IMR-90 (cell line): Measurements from ENCODE around the gene PDGFA. TPM values are rescaled to one million over a fixed set of nuclear protein-coding genes. Genes with fewer than 3 reads are reported as not detected.

Source experiments
- ATAC-seq: fragments of 200-7000 bp; cut with Tn5 transposase; 2 replicates; pipeline ENCODE4 v1.9.1; 2020; ENCODE audit warnings: low read depth, mild to moderate bottlenecking, moderate library complexity
- BruUV-seq: library from RNA; stranded (reverse); fragments of 400-500 nt; replicated peaks from 2 replicates; lab custom pipeline; 2021; lab: Mats Ljungman, UMichigan
- CTCF ChIA-PET: fragments of 300-600 bp; formaldehyde crosslinking; extraction: SDS; loops from one replicate; lab custom pipeline; 2021; ENCODE audit warnings: antibody characterized with exemption; lab: Yijun Ruan, JAX
- POLR2A ChIA-PET: fragments of 300-600 bp; sonication (Branson Sonifier 250); formaldehyde crosslinking; loops from one replicate; lab custom pipeline; 2022; ENCODE audit warnings: antibody characterized with exemption; ENCODE audit not compliant: unreplicated experiment; lab: Charles Lee
- DNase-seq: peaks from one replicate; pipeline ENCODE4 v3.0.0; 2013
- H2AFZ ChIP-seq: replicated peaks from 2 replicates; pipeline ENCODE3; 2013; ENCODE audit warnings: low read length, mild to moderate bottlenecking; ENCODE audit not compliant: poor library complexity
- H2AK5ac ChIP-seq: 2 replicates; pipeline ENCODE4 v1.6.1; 2013; ENCODE audit warnings: low read depth, low read length, inconsistent platforms
- H2AK9ac ChIP-seq: replicated peaks from 2 replicates; pipeline ENCODE3; 2013; ENCODE audit warnings: mild to moderate bottlenecking, low read depth, low read length, moderate library complexity; ENCODE audit not compliant: poor library complexity
- H2BK120ac ChIP-seq: 2 replicates; pipeline ENCODE4 v1.6.1; 2013; ENCODE audit warnings: low read depth, low read length, inconsistent platforms
- H2BK15ac ChIP-seq: 3 replicates; pipeline ENCODE4 v1.6.1; 2013; ENCODE audit warnings: low read depth, low read length, inconsistent platforms
- H2BK20ac ChIP-seq: 2 replicates; pipeline ENCODE4 v1.6.1; 2013; ENCODE audit warnings: low read depth, mild to moderate bottlenecking, inconsistent platforms, low read length, moderate library complexity
- H2BK5ac ChIP-seq: 2 replicates; pipeline ENCODE4 v1.6.1; 2013; ENCODE audit warnings: mild to moderate bottlenecking, low read depth, low read length, inconsistent platforms; ENCODE audit not compliant: poor library complexity, severe bottlenecking
- H3K14ac ChIP-seq: replicated peaks from 2 replicates; pipeline ENCODE4 v1.6.1; 2013; ENCODE audit warnings: low read depth, low read length, inconsistent platforms
- H3K18ac ChIP-seq: 2 replicates; pipeline ENCODE4 v1.6.1; 2013; ENCODE audit warnings: low read depth, low read length, control low read depth
- H3K23ac ChIP-seq: 2 replicates; pipeline ENCODE4 v1.6.1; 2013; ENCODE audit warnings: low read depth, low read length, inconsistent platforms
- H3K27ac ChIP-seq: 2 replicates; pipeline ENCODE4 v1.5.1; 2013; ENCODE audit warnings: mild to moderate bottlenecking, control low read depth, low read length; ENCODE audit not compliant: insufficient read depth
- H3K27me3 ChIP-seq: 2 replicates; pipeline ENCODE4 v1.6.1; 2013; ENCODE audit warnings: low read length; ENCODE audit not compliant: control insufficient read depth, insufficient read depth
- H3K36me3 ChIP-seq: 2 replicates; pipeline ENCODE4 v1.6.1; 2013; ENCODE audit warnings: low read length, mixed read lengths; ENCODE audit not compliant: control insufficient read depth, insufficient read depth
- H3K4ac ChIP-seq: 2 replicates; pipeline ENCODE4 v1.6.1; 2013; ENCODE audit warnings: low read depth, low read length, inconsistent platforms
- H3K4me1 ChIP-seq: 2 replicates; pipeline ENCODE4 v1.6.1; 2013; ENCODE audit warnings: low read length, mixed read lengths; ENCODE audit not compliant: control insufficient read depth, insufficient read depth
- H3K4me2 ChIP-seq: 2 replicates; pipeline ENCODE4 v1.6.1; 2013; ENCODE audit warnings: low read depth, mild to moderate bottlenecking, control low read depth, low read length, moderate library complexity
- H3K4me3 ChIP-seq: 2 replicates; pipeline ENCODE4 v1.5.1; 2013; ENCODE audit warnings: low read depth, mild to moderate bottlenecking, control low read depth, low read length, moderate library complexity; ENCODE audit not compliant: insufficient read depth
- H3K56ac ChIP-seq: 2 replicates; pipeline ENCODE4 v1.6.1; 2013; ENCODE audit warnings: low read length, inconsistent platforms; ENCODE audit not compliant: insufficient read depth; ENCODE audit errors: extremely low read depth
- H3K79me1 ChIP-seq, 2 experiments: 2 replicates each; pipeline ENCODE4 v1.6.1; 2013; ENCODE audit warnings: low read length in 2 of 2, inconsistent platforms in 1 of 2, low read depth in 1 of 2
- H3K9ac ChIP-seq: 2 replicates; pipeline ENCODE4 v1.6.1; 2013; ENCODE audit warnings: low read depth, low read length, control low read depth
- H3K9me1 ChIP-seq: 2 replicates; pipeline ENCODE4 v1.6.1; 2013; ENCODE audit warnings: low read length, inconsistent platforms; ENCODE audit not compliant: insufficient read depth
- H3K9me3 ChIP-seq: 2 replicates; pipeline ENCODE4 v1.6.1; 2013; ENCODE audit warnings: low read length; ENCODE audit not compliant: control insufficient read depth, insufficient read depth
- H4K20me1 ChIP-seq: 2 replicates; pipeline ENCODE4 v1.6.1; 2013; ENCODE audit warnings: low read length, inconsistent platforms; ENCODE audit not compliant: insufficient read depth
- H4K5ac ChIP-seq: 2 replicates; pipeline ENCODE4 v1.6.1; 2013; ENCODE audit warnings: mild to moderate bottlenecking, low read depth, low read length, control low read depth
- H4K8ac ChIP-seq, 2 experiments: 2 replicates each; pipeline ENCODE4 v1.6.1; 2013; ENCODE audit warnings: low read depth in 2 of 2, low read length in 2 of 2, control low read depth in 1 of 2, inconsistent platforms in 1 of 2
- H4K91ac ChIP-seq: 2 replicates; pipeline ENCODE4 v1.6.1; 2013; ENCODE audit warnings: low read depth, low read length, inconsistent platforms; ENCODE audit not compliant: insufficient read depth
- BHLHE40 ChIP-seq: fragments of 150-350 bp; IDR thresholded peaks from 2 replicates; pipeline ENCODE4 v1.6.1; 2016; ENCODE audit warnings: mild to moderate bottlenecking, low read depth, low read length
- CEBPB ChIP-seq: IDR thresholded peaks from 2 replicates; pipeline ENCODE4 v1.6.1; 2012; ENCODE audit warnings: low read depth, low read length, improper control_type of control experiment
- CHD1 ChIP-seq: IDR thresholded peaks from 2 replicates; pipeline ENCODE4 v1.6.1; 2012; ENCODE audit warnings: low read depth, low read length, improper control_type of control experiment
- ELK1 ChIP-seq: fragments of 150-350 bp; IDR thresholded peaks from 2 replicates; pipeline ENCODE4 v1.6.1; 2016; ENCODE audit warnings: low read depth, mild to moderate bottlenecking, low read length, moderate library complexity, borderline replicate concordance
- FOS ChIP-seq: fragments of 150-350 bp; IDR thresholded peaks from 2 replicates; pipeline ENCODE4 v1.6.1; 2016; ENCODE audit warnings: low read depth, low read length
- MAFK ChIP-seq: IDR thresholded peaks from 2 replicates; pipeline ENCODE4 v1.6.1; 2012; ENCODE audit warnings: low read depth, low read length, improper control_type of control experiment
- MAZ ChIP-seq: IDR thresholded peaks from 2 replicates; pipeline ENCODE4 v1.6.1; 2012; ENCODE audit warnings: low read depth, mild to moderate bottlenecking, low read length, improper control_type of control experiment, moderate library complexity, borderline replicate concordance
- MXI1 ChIP-seq: IDR thresholded peaks from 2 replicates; pipeline ENCODE4 v1.6.1; 2012; ENCODE audit warnings: low read depth, mild to moderate bottlenecking, low read length, moderate library complexity, borderline replicate concordance
- NFE2L2 ChIP-seq: fragments of 150-350 bp; IDR thresholded peaks from 2 replicates; pipeline ENCODE4 v1.6.1; 2016; ENCODE audit warnings: low read depth, mild to moderate bottlenecking, low read length
- POLR2A ChIP-seq: IDR thresholded peaks from 2 replicates; pipeline ENCODE4 v1.6.1; 2012; ENCODE audit warnings: mild to moderate bottlenecking, low read depth, low read length
- RAD21 ChIP-seq: IDR thresholded peaks from 2 replicates; pipeline ENCODE4 v1.6.1; 2012; ENCODE audit warnings: low read length, improper control_type of control experiment
- RCOR1 ChIP-seq: IDR thresholded peaks from 2 replicates; pipeline ENCODE4 v1.6.1; 2012; ENCODE audit warnings: mild to moderate bottlenecking, low read length, improper control_type of control experiment; ENCODE audit not compliant: insufficient replicate concordance
- RFX5 ChIP-seq: IDR thresholded peaks from 2 replicates; pipeline ENCODE4 v1.8.0; 2012; ENCODE audit warnings: low read depth, mild to moderate bottlenecking, low read length, moderate library complexity
- SMC3 ChIP-seq: fragments of 150-350 bp; IDR thresholded peaks from 2 replicates; pipeline ENCODE4 v1.6.1; 2016; ENCODE audit warnings: low read depth, mild to moderate bottlenecking, antibody characterized with exemption, low read length, moderate library complexity
- USF2 ChIP-seq: fragments of 150-350 bp; IDR thresholded peaks from 2 replicates; pipeline ENCODE4 v1.6.1; 2017; ENCODE audit warnings: mild to moderate bottlenecking, antibody characterized with exemption, low read length, low read depth
- WGBS, 2 experiments: methylation state at CpG; one replicate each; pipeline versions ENCODE4 v1.1.5 to v1.1.7; 2013; ENCODE audit warnings: missing lambda C conversion rate in 2 of 2; ENCODE audit not compliant: insufficient read length in 1 of 2; ENCODE audit errors: extremely low coverage in 2 of 2; 5-methylcytosine and 5-hydroxymethylcytosine counted together
- dilution Hi-C: fragments of 300-500 bp; cut with HindIII; formaldehyde crosslinking; loops from one replicate; pipeline ENCODE4 v1.14.3; 2018; ENCODE audit warnings: low sequenced_read_pairs; ENCODE audit not compliant: unreplicated experiment
- in situ Hi-C: fragments of 300-500 bp; cut with MboI; formaldehyde crosslinking; loops from 3 replicates; pipeline ENCODE4 v1.14.3; 2019; ENCODE audit warnings: low sequenced_read_pairs, inconsistent platforms, mixed read lengths
- intact Hi-C: fragments of 100-400 bp; cut with micrococcal nuclease; formaldehyde crosslinking; loops from 2 replicates; pipeline ENCODE4 v1.10.0; 2022
- polyA plus RNA-seq, 3 experiments: library from polyadenylated mRNA; depleted of rRNA; stranded (reverse); fragments of >200 nt; gene quantifications; 2 replicates each; pipeline ENCODE4 v1.2.3, GENCODE V29; 2012; ENCODE audit warnings: low replicate concordance in 1 of 3
- total RNA-seq: library from RNA; depleted of rRNA; stranded (reverse); fragments of >200 nt; gene quantifications from 2 replicates; pipeline ENCODE4 v1.2.3, GENCODE V29; 2012

The PDGFA gene
- total and polyA plus RNA-seq, 2 of the 4 experiments (the other 2 are of a cell fraction): 3.3 to 3.8 TPM

GRCh38 chr7:542713-543500 lies 23.3 kb upstream of the PDGFA start:
- DNase-seq (peak; percentile 91), ATAC-seq (peak; percentile 72)
- Histone ChIP-seq H2BK5ac (peak overlapping the region; percentile 77), H3K18ac (peak overlapping the region; percentile 17), H3K27ac (peak overlapping the region; percentile 24), H3K79me1 (0 out of 4 replicates have a peak, but pooled peaks cover 0 to 6% of the 10 kb centered on the region in 2 experiments), H4K20me1 (no peaks in the 10 kb centered on the region), H2AK9ac (peak overlapping the region; percentile 83), H4K91ac (peak overlapping the region; percentile 96), H2BK20ac (peak overlapping the region; percentile 95), H3K56ac (peak overlapping the region; percentile 66), H3K4me2 (no peak overlapping the region), H3K36me3 (no peaks in the 10 kb centered on the region), H2AFZ (peak overlapping the region; percentile 91), H4K8ac (peak overlapping the region; percentile 81 to 82), H3K9ac (peak overlapping the region; percentile 9), H3K27me3 (no peaks in the 10 kb centered on the region), H3K9me1 (peaks cover 22% of the 10 kb centered on the region), H2BK15ac (peak overlapping the region; percentile 97), H2BK120ac (peak overlapping the region; percentile 99), H3K14ac (peak overlapping the region; percentile 95), H3K9me3 (no peaks in the 10 kb centered on the region), H4K5ac (peak overlapping the region; percentile 21), H3K4ac (peak overlapping the region; percentile 99), H3K4me1 (peaks cover 34% of the 10 kb centered on the region), H2AK5ac (peak overlapping the region; percentile 98), H3K23ac (peak overlapping the region; percentile 95), H3K4me3 (no peak overlapping the region)
- ChIA-PET POLR2A (no interaction called here), CTCF (interaction anchor here (0.9 kb wide), 1 partner anchor 23 kb away, joined by 3 read pairs; the partner anchor contains the start of gene PDGFA)
- WGBS, 2 experiments: 3% methylated on average over 6 of the region's 27 CpGs; no CpG with 5 or more reads in 1 of the 2 experiments
- in situ Hi-C loops: no loop called here
- dilution Hi-C loops: no loop called here
- BruUV-seq: no TSS peak
- intact Hi-C loops: no loop called here
- no peak for TF ChIP-seq ELK1
- TF ChIP-seq POLR2A: no peak
- no peak for TF ChIP-seq SMC3
- TF ChIP-seq MAFK: no peak
- TF ChIP-seq MAZ: peak; percentile 72
- TF ChIP-seq USF2: no peak; the same call in 1 of the 2 replicates
- no peak; the same call in 1 of the 2 replicates for TF ChIP-seq BHLHE40
- no peak for TF ChIP-seq CHD1
- TF ChIP-seq RFX5: no peak
- no peak for TF ChIP-seq NFE2L2
- TF ChIP-seq CEBPB: no peak
- TF ChIP-seq RAD21: no peak
- peak; percentile 91 for TF ChIP-seq FOS
- no peak for TF ChIP-seq RCOR1
- TF ChIP-seq MXI1: 0 out of 2 replicates have a peak, but pooled peaks have one; percentile 18
